CD4-positive, alpha-beta T cell treated with Interleukin-21 for 1 hour (primary cell): ENCODE data around the gene ANTXRL.
"Not testable (repeated sequence)": the region's sequence is repeated elsewhere in the genome, so short reads cannot be mapped to it uniquely, and the experiment has no call there.

Experiments
- DNase-seq: peaks from one replicate; pipeline ENCODE4 v3.0.0-alpha.2; 2020

The ANTXRL gene

GRCh38 chr10:46255210-46255609 is 31.6 kb upstream of the ANTXRL start:
- DNase-seq, result not testable (repeated sequence)

- peak; percentile 49 for DNase-seq
These were observed 30.7 kb upstream of the ANTXRL start for GRCh38 chr10:46255801-46256747.

- DNase-seq, result no peak
These were observed 29.7 kb upstream of the ANTXRL start for GRCh38 chr10:46257099-46257498.

- not testable (repeated sequence) for DNase-seq
These were observed 23.8 kb upstream of the ANTXRL start for GRCh38 chr10:46262906-46263560.

GRCh38 chr10:46263831-46264268 is 22.9 kb upstream of the ANTXRL start:
- no peak for DNase-seq

- no peak for DNase-seq
These were observed 22.5 kb upstream of the ANTXRL start for GRCh38 chr10:46264336-46264735.

- DNase-seq, result no peak
These were observed 21.9 kb upstream of the ANTXRL start for GRCh38 chr10:46264737-46265368.

GRCh38 chr10:46265566-46266305 is 21.1 kb upstream of the ANTXRL start:
- not testable (repeated sequence) for DNase-seq

- DNase-seq, result no peak
These were observed 20.4 kb upstream of the ANTXRL start for GRCh38 chr10:46266306-46266985.

- DNase-seq, result no peak
These were observed 19.4 kb upstream of the ANTXRL start for GRCh38 chr10:46267132-46267985.

- DNase-seq, result peak; percentile 61
These were observed 18.5 kb upstream of the ANTXRL start for GRCh38 chr10:46268076-46268881.

GRCh38 chr10:46269554-46270053 is 17.2 kb upstream of the ANTXRL start:
- peak; percentile 52 for DNase-seq

- no peak for DNase-seq
These were observed 16.5 kb upstream of the ANTXRL start for GRCh38 chr10:46270086-46270811.

- DNase-seq, result not testable (repeated sequence)
These were observed 15.8 kb upstream of the ANTXRL start for GRCh38 chr10:46270963-46271530.

GRCh38 chr10:46271795-46272499 is 14.8 kb upstream of the ANTXRL start:
- DNase-seq, result not testable (repeated sequence)

- DNase-seq, result no peak
These were observed 13.9 kb upstream of the ANTXRL start for GRCh38 chr10:46272863-46273415.

- no peak for DNase-seq
These were observed 13.0 kb upstream of the ANTXRL start for GRCh38 chr10:46273506-46274477.
